M059J (cell line): ENCODE data around the gene SKI. TPM values are rescaled to one million over a fixed set of nuclear protein-coding genes. Genes with fewer than 3 reads are reported as not detected.
A peak's percentile ranks its signal among the peaks of the same experiment; 100 is the strongest.
"Not testable (repeated sequence)": the region's sequence is repeated elsewhere in the genome, so short reads cannot be mapped to it uniquely, and the experiment has no call there.

Source experiments
- DNase-seq: peaks from one replicate; pipeline ENCODE4 v3.0.0-alpha.2; 2012; ENCODE audit warnings: low read depth
- total RNA-seq: library from RNA; depleted of rRNA; stranded (reverse); fragments of >200 nt; shearing (Covaris generic); gene quantifications from 2 replicates; pipeline ENCODE4 v1.2.3, GENCODE V29; 2014

SKI gene
- total RNA-seq, 1 experiment from 2014 or later = 13.8 TPM

DNA sequence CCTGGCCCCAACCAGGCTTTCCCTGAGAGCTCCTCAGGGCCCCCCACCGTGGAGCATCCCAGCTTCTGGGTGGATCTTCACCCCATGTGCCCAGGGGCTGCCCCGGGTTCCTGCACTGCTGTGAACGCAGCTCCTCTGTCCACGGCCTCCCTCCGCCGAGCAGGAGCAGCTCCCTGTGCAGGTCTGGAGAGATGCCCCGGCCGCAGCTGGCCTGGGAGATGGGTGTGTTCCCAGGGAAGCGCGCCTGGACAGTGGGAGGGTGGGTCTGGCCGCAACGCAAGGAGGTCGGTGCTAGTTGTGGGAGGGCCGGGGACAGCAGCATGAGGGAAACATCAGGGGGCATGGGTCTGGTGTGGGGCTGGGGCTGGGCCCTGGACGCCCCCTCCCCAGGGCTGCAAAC lies 91.9 kb downstream of the SKI start:
- DNase-seq = no peak

DNA sequence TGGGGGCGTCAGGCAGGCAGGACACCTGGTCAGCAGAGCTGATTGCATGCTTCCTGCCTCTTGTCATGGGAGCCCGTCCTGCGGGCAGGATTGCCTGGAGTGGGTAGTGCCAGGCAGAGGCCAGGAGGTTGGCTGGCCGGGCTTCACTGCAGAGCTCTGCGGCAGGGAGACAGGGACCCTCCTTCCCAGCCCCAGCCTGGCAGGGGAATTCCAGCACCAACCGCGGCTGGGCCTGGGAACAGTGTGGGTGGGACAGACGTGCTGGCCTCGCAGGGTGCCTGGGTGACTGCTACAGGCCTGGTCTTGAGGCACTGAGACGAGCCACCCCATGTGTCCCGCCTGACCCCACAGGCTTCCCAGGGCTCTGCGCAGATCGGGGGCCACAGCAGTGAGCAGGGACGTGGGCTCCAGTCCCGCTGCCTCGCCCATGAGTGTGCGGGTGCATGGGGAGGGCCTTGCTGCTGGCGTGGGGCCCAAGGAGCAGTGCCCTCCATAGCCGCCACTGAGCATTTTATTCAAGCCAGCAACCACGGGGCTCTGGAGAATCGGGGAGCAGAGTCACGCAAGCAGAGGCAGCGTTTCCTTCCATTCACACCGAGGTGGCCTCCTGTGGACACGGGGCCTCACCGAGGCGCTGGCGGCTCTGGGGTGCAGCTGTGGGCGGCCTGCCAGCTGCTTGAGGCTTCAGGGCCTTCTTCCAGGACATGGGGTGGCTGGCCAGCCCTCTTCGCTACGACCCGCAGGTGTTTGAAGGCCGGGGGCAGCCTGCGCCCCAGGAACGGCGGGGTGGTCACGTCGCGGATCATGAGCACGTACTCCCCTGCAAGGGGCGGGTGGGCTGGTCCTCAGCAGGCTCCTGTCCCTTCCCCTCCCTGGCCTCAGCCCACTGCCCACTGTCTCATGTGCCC lies 92.9 kb downstream of the SKI start:
- DNase-seq = no peak

DNA sequence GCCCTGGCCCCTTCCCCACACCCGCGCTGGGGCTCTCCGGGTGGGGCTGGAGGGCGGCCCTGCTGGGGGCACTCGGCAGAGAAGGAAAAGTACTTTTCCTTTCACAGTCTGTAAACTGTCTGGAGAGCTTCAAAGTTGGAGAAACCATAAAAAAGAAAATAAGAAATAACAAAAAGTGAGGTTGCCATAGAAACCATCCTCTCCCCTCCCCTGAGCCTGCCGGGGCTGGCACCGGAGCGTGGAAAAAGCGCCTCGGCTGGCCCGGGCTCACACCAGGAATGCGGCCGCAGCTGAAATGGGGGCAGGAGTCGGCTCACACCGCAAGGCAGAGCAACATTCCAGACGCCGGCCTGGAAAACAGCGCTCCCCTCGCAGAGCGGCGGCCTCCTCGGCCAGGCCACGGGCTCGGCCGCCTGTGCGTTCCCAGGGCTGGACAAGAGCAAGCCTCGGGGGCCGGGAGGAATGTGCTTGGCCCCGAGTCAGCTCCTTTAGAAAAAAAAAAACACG lies 94.0 kb downstream of the SKI start:
- peak; percentile 87 for DNase-seq

DNA sequence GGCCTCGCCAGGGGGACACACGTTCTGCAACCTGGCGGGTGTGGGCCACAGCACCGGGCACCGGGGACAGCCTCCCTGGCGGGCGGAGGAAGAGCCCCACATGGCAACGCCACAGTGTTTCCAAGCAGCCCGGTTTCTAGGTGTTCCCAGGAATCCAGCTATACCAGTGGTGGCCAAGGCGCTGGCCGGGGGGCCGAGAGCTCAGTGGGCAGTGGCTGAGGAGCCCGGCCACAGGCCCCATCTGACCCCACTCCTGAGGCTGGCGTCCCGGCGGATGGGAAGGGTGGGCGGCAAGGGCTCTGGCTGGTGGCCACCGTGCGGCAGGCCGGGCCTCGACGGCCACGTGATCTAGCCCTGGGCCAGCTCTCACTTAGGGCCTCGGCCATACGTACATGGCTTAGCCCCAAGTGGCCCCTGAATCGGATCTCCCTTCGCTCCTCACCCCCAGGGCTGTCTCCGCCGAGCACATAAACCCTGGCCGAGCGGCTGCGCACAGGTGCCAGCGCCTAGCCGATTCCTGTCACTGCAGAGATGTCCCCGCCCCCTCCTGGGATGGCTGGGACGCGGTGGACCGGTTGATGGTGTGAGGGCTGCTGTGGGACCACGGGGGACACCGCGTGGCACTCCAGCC lies 94.6 kb downstream of the SKI start:
- no peak for DNase-seq

DNA sequence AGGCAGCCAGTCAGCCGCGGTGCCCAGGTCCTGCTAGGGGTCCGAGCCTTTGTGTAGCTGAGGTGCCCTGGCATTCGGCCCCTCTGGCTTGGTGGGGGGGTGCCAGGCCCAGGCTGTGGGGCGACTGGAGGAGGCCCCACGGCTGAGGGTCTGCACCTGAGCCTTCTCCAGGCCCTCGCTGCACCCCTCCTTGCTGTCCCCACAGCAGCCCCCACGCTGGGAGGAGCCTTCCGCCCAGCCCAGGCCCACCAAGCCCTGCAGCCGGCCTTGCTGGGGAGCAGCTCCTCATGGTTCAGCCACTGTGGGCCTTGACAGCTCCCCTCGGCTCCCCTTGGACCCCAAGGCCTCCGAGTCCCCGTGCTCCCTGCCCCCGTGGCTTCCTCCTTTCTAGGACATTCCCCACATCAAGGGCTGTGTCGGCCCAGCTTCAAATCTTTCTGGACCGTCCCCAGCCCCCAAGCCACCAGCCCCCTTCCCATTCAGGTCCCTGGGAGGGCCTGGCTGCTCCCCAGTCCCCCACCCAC lies 95.4 kb downstream of the SKI start:
- no peak for DNase-seq

DNA sequence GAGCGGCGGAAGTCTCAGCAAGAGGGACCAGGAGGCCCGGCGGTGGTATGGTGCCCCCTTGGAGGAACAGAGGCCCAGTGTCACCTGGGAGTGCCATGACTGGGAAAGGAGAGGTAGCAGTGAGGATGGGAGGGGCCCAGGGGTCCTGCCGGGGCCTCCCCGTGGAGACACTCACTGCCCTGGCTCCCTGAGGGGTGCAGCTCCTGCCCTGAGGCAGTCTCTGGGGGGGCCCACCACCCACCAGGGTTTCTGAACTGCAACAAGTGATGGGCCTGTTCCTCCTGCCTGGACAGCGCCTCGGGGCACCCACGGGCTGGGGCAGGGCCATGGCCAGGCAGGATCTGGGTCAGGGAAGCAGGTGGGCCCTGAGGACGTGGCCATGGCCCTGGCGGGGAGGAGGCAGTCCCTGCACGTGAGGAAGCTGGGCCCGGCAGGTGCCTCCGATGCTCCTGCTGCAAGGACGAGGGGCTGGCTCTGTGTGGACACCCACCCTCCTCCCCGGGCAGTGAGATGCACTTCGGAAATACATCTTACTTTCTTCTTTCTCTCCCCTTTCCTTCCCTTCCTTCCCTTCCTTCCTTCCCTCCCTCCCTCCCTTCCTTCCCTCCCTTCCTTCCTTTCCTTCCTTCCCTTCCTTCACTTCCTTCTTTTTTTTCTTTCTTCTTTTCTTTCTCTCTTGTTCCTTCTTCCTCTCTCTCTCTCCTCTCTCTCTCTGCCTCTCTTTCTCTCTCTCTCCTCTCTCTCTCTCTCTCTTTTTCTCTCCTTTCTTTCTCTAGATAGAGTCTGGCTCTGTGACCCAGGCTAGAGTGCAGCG lies 96.6 kb downstream of the SKI start:
- no peak for DNase-seq

DNA sequence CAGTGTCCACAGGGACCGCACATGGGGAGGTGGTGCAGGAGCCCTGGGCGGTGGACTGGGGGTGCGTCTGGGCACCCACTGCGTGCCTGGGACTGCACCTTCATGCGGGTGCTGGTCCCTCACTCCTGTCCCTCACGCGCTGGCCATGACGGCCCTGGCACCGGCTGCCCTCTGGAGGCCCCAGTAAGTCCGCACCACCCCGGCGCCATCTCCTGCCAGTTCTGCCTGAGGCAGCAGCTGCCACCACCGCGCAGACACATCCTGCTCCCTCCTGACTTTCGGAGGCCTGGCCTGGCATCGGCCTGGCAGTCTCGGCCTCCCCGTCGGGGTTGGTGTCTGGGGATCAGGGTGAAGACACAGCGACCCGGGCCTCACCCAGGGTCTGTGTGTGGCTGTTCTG lies 98.4 kb downstream of the SKI start:
- no peak for DNase-seq

DNA sequence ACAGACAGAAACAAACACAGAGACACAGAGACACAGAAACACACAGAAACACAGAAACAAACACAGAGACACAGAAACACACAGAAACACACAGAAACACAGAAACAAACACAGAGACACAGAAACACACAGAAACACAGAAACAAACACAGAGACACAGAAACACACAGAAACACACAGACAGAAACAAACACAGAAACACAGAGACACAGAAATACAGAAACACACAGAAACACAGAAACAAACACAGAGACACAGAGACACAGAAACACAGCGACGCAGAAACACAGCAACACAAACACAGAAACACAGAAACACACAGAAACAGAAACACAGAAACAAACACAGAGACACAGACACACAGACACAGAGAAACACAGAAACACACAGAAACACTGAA lies 99.0 kb downstream of the SKI start:
- DNase-seq = not testable (repeated sequence)

DNA sequence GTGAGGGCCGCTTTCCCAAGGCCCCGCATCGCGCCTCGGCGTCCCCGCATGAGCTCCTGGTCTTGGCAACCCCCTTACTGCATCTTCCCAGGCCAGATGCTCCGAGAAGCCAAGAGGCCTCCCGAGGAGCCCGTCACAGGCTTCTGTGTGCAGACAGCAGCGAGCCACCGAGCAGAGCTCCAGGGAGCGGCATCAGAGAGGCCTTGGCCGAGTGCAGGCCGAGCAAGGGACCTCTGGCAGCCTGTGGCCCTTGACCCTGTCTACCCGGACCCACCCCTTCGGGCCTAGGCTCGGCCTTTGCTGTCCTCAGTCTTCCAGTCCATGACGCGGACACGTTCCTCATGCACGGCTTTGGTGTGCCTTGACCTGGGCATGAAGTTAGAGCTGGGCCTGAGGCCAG lies 99.7 kb downstream of the SKI start:
- no peak for DNase-seq

DNA sequence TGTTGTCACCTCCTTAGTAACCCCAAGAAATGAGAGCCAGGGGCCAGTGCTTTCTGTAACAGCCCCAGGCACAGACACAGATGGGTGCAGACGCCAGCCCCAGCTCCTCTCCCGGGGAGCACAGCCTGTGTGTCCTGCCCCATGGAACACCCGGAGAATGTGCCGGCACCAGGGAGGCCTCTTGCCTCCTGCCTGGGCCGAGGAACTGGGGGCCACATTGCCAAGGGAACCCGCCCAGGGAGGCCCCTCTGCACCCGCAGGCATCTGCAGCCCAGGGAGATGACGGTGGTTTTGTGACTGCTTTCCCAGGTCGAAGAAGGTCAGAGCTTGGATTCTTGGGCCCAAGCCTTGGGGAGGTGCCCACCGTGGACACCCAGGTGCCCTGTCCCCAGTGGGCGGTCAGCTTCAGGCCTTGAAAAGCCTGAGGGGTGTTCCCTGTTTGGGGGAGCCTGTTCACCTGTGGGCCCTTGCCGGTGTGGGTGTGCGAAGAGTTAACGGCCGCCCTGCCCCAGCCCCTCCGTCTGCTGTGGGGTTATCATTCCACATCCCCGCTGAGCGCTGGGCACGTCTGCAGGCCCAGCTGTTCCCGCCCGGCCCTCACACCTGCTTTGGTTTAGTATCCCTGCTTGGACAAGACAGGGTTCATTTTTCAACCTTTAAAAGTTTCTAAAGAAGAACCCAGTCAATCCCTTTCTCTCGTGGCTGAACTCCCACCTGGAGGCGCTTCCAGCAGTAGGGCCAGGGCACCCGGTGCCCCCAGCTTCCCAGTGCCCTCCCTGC lies 100.7 kb downstream of the SKI start:
- no peak for DNase-seq

DNA sequence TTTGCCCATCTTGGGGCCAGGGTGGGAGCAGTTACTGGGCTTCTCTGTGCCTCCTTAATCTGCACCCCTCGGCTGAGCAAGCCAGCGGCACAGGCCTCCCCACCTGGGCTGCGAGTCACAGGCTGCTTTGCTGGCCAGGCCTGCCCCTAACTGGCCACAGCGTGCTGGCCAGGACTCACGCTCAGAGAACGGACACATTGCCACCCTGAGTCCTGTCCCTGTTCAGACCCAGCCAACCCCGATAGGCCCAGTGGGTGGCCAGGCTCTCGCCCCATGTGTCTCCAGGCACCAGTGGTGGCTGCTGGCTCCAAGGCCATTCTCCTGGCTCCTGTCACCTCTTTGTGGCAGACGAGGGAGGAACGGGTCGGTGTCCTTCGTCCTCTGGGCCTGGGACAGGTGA lies 101.9 kb downstream of the SKI start:
- peak; percentile 20 for DNase-seq

DNA sequence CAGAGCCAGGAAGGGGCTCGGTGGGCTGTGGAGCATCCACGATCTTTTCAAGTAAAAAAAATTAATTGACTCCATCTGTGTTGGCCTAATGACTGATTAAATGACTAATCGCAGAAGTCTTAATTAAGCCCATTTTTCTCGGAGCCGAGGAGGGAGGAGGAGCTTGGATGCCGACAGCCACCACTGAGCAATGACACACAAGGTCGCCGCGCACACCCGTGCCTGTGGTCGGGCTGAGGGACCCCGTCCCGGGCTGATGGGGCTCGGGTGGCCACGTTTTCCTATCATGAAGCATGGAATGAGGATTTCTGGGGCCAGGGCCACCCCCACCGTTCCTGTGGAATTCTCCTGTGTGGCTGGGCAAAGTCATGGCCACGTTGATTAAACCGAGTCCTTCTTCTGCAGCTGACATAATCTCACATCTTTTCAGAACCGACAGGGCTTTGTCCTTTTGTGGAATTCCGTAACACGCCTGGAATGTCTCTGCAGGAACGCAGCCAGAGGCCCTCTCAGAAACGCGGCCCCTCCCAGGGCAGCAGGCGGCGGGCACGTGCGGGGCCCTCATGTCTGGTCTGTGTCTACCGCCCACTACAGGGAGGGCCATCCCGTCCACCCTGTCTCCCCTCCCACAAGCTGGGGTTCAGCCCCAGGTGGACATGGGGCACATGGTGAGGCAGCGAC lies 102.5 kb downstream of the SKI start:
- peak; percentile 63 for DNase-seq

DNA sequence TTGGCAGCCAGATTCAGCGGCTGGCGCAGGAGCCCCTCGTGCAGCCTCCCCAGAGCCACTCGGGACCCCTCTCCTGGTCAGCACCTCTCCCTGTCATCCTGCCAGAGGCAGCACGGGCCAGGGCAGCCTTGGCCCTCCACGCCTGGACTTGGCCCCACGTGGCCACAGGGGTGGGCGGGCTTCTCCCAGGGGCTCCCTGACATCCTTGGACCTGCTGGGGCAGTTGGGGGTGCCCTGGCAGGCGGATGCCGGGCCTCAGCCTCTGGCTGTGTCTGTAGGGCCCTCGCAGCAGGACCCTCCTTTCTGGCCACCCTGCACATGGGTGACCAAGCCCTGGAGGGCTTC lies 103.1 kb downstream of the SKI start:
- no peak for DNase-seq

DNA sequence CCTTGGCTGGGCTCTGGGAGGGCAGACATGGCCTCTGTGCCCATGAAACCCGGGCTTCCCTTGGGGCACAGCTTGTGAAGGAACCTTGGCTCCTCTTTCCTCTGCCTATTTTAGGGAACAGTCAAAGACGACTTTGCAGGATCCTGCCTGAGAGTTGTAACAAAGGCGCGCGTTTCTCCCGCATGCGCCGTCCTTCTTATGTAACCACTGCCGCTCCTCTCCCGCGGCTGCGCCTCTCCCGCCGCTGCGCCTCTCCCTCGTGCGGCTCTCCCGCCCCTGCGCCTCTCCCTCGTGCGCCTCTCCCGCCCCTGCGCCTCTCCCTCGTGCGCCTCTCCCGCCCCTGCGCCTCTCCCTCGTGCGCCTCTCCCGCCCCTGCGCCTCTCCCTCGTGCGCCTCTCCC lies 103.5 kb downstream of the SKI start:
- DNase-seq = not testable (repeated sequence)

DNA sequence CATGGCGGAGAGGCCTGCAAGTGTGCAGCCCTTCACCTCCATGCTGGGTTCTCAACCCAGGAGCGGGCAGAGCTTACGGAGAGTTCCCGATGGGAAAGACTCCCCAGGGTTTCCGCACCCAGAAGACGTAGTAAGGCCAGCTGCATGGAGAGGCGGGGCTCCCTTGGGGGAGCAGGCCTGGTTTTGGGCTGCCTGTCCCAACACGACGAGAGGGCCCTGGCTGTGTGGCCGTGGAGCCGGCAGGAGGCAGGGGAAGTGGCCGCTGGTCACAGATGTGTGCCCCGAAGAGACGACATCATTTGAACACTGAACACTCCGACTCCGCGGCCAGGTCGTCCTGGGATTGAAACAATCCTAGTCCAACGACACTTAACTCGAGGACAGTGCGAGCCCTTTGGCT lies 106.2 kb downstream of the SKI start:
- DNase-seq = no peak

DNA sequence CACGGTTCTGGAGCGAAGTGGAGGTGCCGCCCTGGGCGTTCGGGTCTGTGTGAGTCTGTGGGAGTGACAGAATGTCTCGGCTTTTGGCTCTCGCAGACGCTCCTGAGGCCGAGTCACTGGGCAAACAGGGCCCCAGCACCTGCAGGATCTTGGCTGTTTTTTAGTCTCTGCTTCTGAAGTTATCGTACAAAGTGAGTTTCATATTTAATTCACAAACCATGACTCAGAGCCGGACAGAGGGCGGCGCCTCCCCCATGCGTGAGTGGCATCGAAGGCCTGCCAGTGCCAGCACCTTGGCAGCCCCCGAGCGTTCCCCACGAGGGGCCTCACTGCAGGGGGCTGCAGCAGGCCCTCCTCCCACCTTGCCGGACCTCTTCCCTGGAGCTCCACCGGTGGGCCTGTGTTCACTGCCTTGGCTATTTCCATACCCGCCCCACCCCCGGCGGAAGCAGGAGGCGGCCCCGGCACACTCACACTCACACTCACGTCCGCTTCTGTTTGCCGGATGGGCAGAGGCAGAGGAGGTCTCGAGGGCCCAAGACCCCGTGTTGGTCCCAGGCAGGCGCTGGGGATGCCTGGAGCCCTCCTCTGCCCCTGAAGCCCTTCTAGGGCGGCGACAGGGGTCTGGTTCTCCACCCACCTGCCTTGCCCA lies 106.9 kb downstream of the SKI start:
- no peak for DNase-seq

DNA sequence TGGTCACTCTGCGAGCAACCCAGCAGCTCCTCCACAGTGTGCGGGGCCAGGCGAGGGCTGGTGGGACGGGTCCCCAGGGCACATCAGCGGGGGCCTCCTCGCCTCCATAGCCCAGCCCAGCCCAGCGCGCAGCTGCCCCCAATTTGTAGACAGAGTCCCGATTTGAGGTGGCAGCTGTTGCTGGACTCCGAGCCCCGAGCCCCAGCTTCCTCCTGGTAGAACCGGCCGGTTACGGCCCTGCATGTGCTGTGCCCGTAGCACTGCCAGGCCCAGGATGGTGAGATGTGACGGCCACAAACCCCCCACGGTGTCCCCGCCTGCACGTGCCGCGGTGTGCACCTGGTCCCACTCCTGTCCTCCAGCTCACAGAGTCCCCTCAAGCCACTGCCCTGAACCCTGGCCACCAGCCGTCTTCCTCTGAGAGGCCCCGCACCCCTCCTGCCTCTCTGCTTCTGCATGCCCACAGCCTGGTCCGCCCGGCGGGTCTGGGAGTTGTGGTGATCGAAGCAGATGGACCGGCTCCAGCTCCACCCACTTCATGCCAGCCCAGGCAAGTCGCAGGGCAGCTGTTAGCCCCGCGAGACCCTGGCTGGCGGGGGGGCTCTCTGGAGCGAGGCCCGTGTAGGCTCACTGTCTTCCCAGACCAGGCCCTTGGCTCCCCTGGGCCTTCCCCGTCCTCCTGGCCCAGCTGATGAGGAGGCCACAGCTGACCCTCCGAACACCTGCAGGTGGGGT lies 107.8 kb downstream of the SKI start:
- DNase-seq = no peak

DNA sequence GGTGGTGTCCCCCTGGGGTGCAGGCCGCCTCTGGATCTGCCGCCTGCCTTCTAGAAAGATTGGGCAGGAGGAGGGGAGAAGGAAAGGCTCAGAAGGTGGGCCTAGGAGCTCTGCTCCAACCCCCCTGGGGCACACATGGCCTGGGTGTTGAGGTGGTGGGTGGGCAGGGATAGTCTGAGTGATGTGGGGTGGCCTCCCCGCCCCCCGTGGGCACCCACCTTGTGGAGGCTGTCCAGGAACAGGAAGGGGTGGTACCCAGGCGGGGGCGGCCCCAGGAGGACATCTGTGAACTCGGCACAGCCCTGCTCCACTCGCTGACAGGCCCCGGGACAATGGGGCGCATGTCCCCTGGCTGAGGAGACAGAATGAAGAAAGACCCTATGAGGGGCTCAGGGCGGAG lies 108.4 kb downstream of the SKI start:
- no peak for DNase-seq

DNA sequence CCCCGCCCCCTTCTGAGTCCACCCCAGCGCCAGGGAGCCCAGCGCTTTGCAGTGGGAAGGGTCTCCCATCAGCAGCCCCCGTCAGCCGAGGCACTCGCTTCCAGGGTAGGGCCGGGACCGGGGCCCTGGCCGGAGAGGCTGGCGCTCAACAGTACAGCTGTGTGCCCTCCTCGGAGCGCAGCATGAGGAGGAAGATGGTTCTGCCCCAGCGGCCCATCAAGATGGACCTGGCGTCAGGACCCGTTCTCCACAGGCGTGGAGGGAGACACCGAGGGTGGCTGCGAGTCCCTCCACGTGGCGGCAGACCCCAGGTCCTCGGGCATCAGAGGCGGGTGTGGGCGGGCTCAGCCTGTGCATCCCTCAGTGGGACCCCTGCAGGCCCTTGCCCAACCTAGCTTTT lies 109.0 kb downstream of the SKI start:
- no peak for DNase-seq

DNA sequence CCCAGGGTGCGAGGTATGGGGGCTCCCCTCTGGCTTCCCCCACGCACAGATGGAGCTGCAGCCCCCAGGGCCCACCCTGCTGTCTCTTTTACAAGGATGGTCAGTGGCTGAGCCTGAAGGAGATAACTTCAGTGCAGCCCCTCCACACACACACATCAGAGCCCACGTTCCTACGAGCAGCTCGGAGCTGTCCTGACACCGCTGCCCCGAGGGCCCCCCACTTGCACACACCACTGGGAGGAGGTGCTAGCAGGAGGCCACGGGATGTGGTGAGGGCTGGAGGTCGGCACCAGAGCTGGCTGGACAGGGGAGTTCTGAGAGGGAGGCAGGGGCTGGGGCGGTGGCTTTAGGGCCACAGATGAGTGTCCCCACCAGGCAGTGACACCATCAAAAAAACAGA lies 109.4 kb downstream of the SKI start:
- no peak for DNase-seq
